BLaER1 (cell line): ENCODE measurements around the gene ZNF578.
"Not testable (repeated sequence)": the region's sequence is repeated elsewhere in the genome, so short reads cannot be mapped to it uniquely, and the experiment has no call there.

Source experiments
- H3K27ac ChIP-seq: shearing (Covaris generic); formaldehyde crosslinking; 2 replicates; pipeline ENCODE4 v1.8.1; 2022
- H3K27me3 ChIP-seq: shearing (Covaris generic); formaldehyde crosslinking; 2 replicates; pipeline ENCODE4 v1.8.1; 2022
- H3K36me3 ChIP-seq: shearing (Covaris generic); formaldehyde crosslinking; 2 replicates; pipeline ENCODE4 v1.8.1; 2022
- H3K4me1 ChIP-seq: shearing (Covaris generic); formaldehyde crosslinking; 2 replicates; pipeline ENCODE4 v1.8.1; 2022
- H3K4me2 ChIP-seq: shearing (Covaris generic); formaldehyde crosslinking; 2 replicates; pipeline ENCODE4 v1.8.1; 2022
- H3K4me3 ChIP-seq: shearing (Covaris generic); formaldehyde crosslinking; 2 replicates; pipeline ENCODE4 v1.8.1; 2022
- H3K9ac ChIP-seq: shearing (Covaris generic); formaldehyde crosslinking; 2 replicates; pipeline ENCODE4 v1.8.1; 2022
- H3K9me3 ChIP-seq: shearing (Covaris generic); formaldehyde crosslinking; 2 replicates; pipeline ENCODE4 v1.8.1; 2022
- H4K20me1 ChIP-seq: shearing (Covaris generic); formaldehyde crosslinking; 2 replicates; pipeline ENCODE4 v1.8.1; 2022
- Cebpa-rat ChIP-seq: shearing (Covaris generic); IDR thresholded peaks from 2 replicates; pipeline ENCODE4 v1.8.1; 2022

Gene ZNF578

DNA sequence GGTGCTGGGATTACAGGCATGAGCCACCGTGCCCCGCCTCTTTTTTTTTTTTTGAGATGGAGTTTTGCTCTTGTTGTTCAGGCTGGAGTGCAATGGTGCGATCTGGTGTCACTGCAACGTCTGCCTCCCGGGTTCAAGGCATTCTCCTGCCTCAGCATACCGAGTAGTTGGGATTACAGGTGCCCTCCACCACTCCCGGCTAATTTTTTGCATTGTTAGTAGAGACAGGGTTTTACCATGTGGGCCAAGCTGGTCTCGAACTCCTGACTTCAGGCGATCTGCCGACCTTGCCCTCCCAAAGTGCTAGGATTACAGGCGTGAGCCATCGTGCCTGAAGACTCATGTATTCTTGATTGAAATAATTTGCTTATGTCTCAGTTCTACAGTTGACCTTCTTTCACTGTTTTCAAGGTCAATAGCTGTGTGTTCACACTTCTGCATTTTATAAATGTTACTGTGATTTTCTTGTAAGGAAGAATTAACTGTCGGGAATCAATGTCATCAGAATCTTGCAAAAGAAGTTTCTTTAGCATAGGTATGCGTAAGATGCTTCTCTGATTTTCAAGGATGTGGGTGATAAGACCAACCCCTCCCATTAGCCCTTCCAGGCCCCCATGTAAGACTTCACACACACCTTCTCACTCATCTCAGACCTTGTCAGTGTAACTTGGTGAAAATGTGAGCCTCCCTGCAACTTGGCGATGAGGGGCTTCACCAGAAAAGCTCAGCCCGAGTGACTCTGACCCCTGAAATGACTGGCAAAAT, 104.1 kb downstream of the ZNF578 start:
- H3K27ac ChIP-seq: no peak overlapping the region

DNA sequence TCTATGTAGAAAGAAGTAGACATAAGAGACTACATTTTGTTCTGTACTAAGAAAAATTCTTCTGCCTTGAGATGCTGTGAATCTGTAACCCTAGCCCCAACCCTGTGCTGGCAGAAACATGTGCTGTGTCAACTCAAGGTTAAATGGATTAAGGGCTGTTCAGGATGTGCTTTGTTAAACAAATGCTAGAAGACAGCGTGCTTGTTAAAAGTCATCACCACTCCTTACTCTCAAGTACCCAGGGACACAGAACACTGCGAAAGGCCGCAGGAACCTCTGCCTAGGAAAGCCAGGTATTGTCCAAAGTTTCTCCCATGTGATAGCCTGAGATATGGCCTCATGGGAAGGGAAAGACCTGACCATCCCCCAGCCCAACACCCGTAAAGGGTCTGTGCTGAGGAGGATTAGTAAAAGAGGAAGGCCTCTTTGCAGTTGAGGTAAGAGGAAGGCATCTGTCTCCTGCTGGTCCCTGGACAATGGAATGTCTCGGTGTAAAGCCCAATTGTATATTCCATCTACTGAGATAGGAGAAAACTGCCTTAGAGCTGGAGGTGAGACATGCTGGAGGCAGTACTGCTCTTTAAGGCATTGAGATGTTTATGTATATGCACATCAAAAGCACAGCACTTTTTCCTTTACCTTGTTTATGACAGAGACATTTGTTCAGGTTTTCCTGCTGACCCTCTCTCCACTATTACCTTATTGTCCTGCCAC, 105.5 kb downstream of the ZNF578 start:
- peaks cover 98% of the 10 kb centered on the region for H3K9me3 ChIP-seq
- H3K9ac ChIP-seq, H3K4me2 ChIP-seq, H3K4me3 ChIP-seq, H4K20me1 ChIP-seq, H3K27me3 ChIP-seq, H3K4me1 ChIP-seq, H3K27ac ChIP-seq: not testable (repeated sequence)
- H3K36me3 ChIP-seq: peaks cover 98% of the 10 kb centered on the region

More for the DNA sequence above, 104.1 kb downstream of the ZNF578 start:
- H3K9me3 ChIP-seq: peaks cover 98% of the 10 kb centered on the region
- H3K4me3 ChIP-seq: no peak overlapping the region
- peaks cover 98% of the 10 kb centered on the region for H3K36me3 ChIP-seq
- no peaks in the 10 kb centered on the region for H3K27me3 ChIP-seq
- no peak for TF ChIP-seq Cebpa-rat
- no peaks in the 10 kb centered on the region for H3K4me1 ChIP-seq
- H3K9ac ChIP-seq: no peak overlapping the region
- no peak overlapping the region for H3K4me2 ChIP-seq
- H4K20me1 ChIP-seq: no peaks in the 10 kb centered on the region

DNA sequence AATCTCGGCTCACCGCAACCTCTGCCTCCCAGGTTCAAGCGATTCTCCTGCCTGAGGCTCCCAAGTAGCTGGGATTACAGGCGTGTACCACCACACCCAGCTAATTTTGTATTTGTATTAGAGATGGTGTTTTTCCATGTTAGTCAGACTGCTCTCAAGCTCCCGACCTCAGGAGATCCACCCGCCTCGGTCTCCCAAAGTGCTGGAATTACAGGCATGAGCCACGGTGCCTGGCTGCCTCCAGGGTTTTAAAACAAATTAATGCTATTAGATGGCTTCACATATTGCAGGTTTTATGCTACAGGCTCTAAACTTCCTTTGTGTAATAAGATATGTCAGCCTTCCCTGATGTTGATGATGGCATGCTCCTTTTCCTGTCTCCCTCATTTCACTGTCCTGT, 108.3 kb downstream of the ZNF578 start:
- H3K4me1 ChIP-seq, H3K9ac ChIP-seq, H3K4me3 ChIP-seq, H4K20me1 ChIP-seq, H3K27me3 ChIP-seq, H3K27ac ChIP-seq, H3K4me2 ChIP-seq: not testable (repeated sequence)
- H3K36me3 ChIP-seq: peaks cover 83% of the 10 kb centered on the region
- peaks cover 83% of the 10 kb centered on the region for H3K9me3 ChIP-seq
